SK-N-SH (cell line): ENCODE measurements around the gene CNPY2. TPM values are rescaled to one million over a fixed set of nuclear protein-coding genes. Genes with fewer than 3 reads are reported as not detected.

Experiments used
- CTCF ChIA-PET: fragments of 300-600, 350-600 bp; formaldehyde crosslinking; extraction: SDS; loops from one replicate; lab custom pipeline; 2021; lab: Yijun Ruan, JAX
- POLR2A ChIA-PET: fragments of 350-600 bp; sonication (Branson Sonifier 250); formaldehyde crosslinking; extraction: SDS; loops from one replicate; lab custom pipeline; 2020; ENCODE audit warnings: antibody characterized with exemption, inconsistent platforms; lab: Yijun Ruan, JAX
- DNase-seq: peaks from one replicate; pipeline ENCODE4 v3.0.0; 2012
- H2AFZ ChIP-seq: fragments of 200-600 bp; sonication (generic); 2 replicates; pipeline ENCODE4 v1.8.1; 2016; ENCODE audit warnings: antibody characterized with exemption, mild to moderate bottlenecking, low read depth
- H3F3A ChIP-seq: fragments of 200-600 bp; sonication (generic); replicated peaks from 2 replicates; pipeline ENCODE3; 2016; ENCODE audit warnings: antibody characterized with exemption, mild to moderate bottlenecking; ENCODE audit not compliant: insufficient read depth
- H3K27ac ChIP-seq, 2 experiments: fragments of 200-500 bp in 1 of 2; fragments of 200-600 bp in 1 of 2; sonication (Bioruptor generic) in 1 of 2; sonication (generic), shearing (Covaris generic) in 1 of 2; 2 replicates each; pipeline versions ENCODE4 v1.5.1 to v1.6.1; 2014 to 2016; ENCODE audit warnings: low read depth in 2 of 2, inconsistent platforms in 1 of 2, low read length in 1 of 2, mild to moderate bottlenecking in 1 of 2, mixed read lengths in 1 of 2
- H3K27me3 ChIP-seq: fragments of 200-600 bp; sonication (generic), shearing (Covaris generic); 2 replicates; pipeline ENCODE4 v1.6.1; 2016; ENCODE audit warnings: mixed run types; ENCODE audit not compliant: insufficient read depth
- H3K36me3 ChIP-seq, 2 experiments: fragments of 200-500 bp in 1 of 2; fragments of 200-600 bp in 1 of 2; sonication (Bioruptor generic) in 1 of 2; sonication (generic) in 1 of 2; replicated peaks in 1 of 2; 2 replicates each; pipeline versions ENCODE3 to v1.5.1; 2014 to 2016; ENCODE audit warnings: low read length in 1 of 2, mild to moderate bottlenecking in 1 of 2; ENCODE audit not compliant: insufficient read depth in 2 of 2, control insufficient read depth in 1 of 2
- H3K4me1 ChIP-seq, 2 experiments: fragments of 200-500 bp in 1 of 2; fragments of 200-600 bp in 1 of 2; sonication (Bioruptor generic) in 1 of 2; sonication (generic), shearing (Covaris generic) in 1 of 2; 2 replicates each; pipeline versions ENCODE4 v1.5.1 to v1.6.1; 2014 to 2016; ENCODE audit warnings: low read depth in 1 of 2, low read length in 1 of 2, mixed run types in 1 of 2; ENCODE audit not compliant: insufficient read depth in 2 of 2, control insufficient read depth in 1 of 2
- H3K4me2 ChIP-seq: fragments of 200-600 bp; sonication (generic), shearing (Covaris generic); 2 replicates; pipeline ENCODE4 v1.6.1; 2017; ENCODE audit warnings: mixed run types
- H3K4me3 ChIP-seq, 2 experiments: fragments of 200-500 bp in 1 of 2; fragments of 200-600 bp in 1 of 2; sonication (Bioruptor generic) in 1 of 2; sonication (generic), shearing (Covaris generic) in 1 of 2; 2 replicates each; pipeline versions ENCODE4 v1.5.1 to v1.8.1; 2014 to 2016; ENCODE audit warnings: low read depth in 2 of 2, inconsistent platforms in 1 of 2, low read length in 1 of 2, mild to moderate bottlenecking in 1 of 2, mixed read lengths in 1 of 2, moderate library complexity in 1 of 2
- H3K79me2 ChIP-seq: fragments of 200-600 bp; sonication (generic); 2 replicates; pipeline ENCODE4 v1.8.1; 2017; ENCODE audit warnings: mild to moderate bottlenecking; ENCODE audit not compliant: insufficient read depth
- H3K9ac ChIP-seq: fragments of 200-600 bp; sonication (generic); 2 replicates; pipeline ENCODE4 v1.6.1; 2017; ENCODE audit warnings: mixed run types
- H3K9me2 ChIP-seq: fragments of 200-600 bp; sonication (generic); 2 replicates; pipeline ENCODE4 v1.6.1; 2017; ENCODE audit warnings: mixed run types
- H3K9me3 ChIP-seq: fragments of 200-600 bp; sonication (generic); 2 replicates; pipeline ENCODE4 v1.6.1; 2017; ENCODE audit warnings: mixed run types, mild to moderate bottlenecking, moderate library complexity
- H4K20me1 ChIP-seq: fragments of 200-600 bp; sonication (generic); 2 replicates; pipeline ENCODE4 v1.6.1; 2017; ENCODE audit warnings: mild to moderate bottlenecking, mixed run types; ENCODE audit not compliant: insufficient read depth
- CHD2 ChIP-seq: fragments of 150-350 bp; IDR thresholded peaks from 2 replicates; pipeline ENCODE4 v1.6.1; 2018; ENCODE audit warnings: low read length; ENCODE audit not compliant: partially characterized antibody
- ELF1 ChIP-seq: IDR thresholded peaks from 2 replicates; pipeline ENCODE4 v1.4.0; 2012
- GATA2 ChIP-seq: sonication (generic); formaldehyde crosslinking; IDR thresholded peaks from 2 replicates; pipeline ENCODE4 v1.5.0; 2020; ENCODE audit warnings: mild to moderate bottlenecking, missing genetic modification reagents
- MXI1 ChIP-seq: IDR thresholded peaks from 2 replicates; pipeline ENCODE4 v1.6.1; 2012; ENCODE audit warnings: mild to moderate bottlenecking, low read depth, low read length, improper control_type of control experiment
- POLR2AphosphoS5 ChIP-seq: IDR thresholded peaks from 2 replicates; pipeline ENCODE4 v1.6.1; 2012; ENCODE audit warnings: low read depth, low read length
- RAD21 ChIP-seq: IDR thresholded peaks from 2 replicates; pipeline ENCODE4 v1.6.1; 2012; ENCODE audit warnings: mild to moderate bottlenecking, low read length
- RXRA ChIP-seq: IDR thresholded peaks from 2 replicates; pipeline ENCODE4 v1.4.0; 2012; ENCODE audit warnings: low read depth, mild to moderate bottlenecking, borderline replicate concordance
- SIN3A ChIP-seq: IDR thresholded peaks from 2 replicates; pipeline ENCODE4 v1.6.1; 2012; ENCODE audit warnings: low read depth, mild to moderate bottlenecking, low read length, moderate library complexity, borderline replicate concordance
- TCF12 ChIP-seq: IDR thresholded peaks from 2 replicates; pipeline ENCODE4 v1.4.0; 2012
- USF1 ChIP-seq: IDR thresholded peaks from 2 replicates; pipeline ENCODE4 v1.4.0; 2012; ENCODE audit warnings: low read depth, borderline replicate concordance
- ZBTB33 ChIP-seq: IDR thresholded peaks from 2 replicates; pipeline ENCODE4 v1.4.0; 2012; ENCODE audit warnings: low read depth, borderline replicate concordance
- WGBS: methylation state at CpG from one replicate; pipeline ENCODE4 v1.1.6; 2017; ENCODE audit warnings: low lambda C conversion rate; 5-methylcytosine and 5-hydroxymethylcytosine counted together
- polyA plus RNA-seq, 3 experiments: library from polyadenylated mRNA; depleted of rRNA; stranded (reverse); fragments of >200 nt; gene quantifications; 2 replicates each; pipeline ENCODE4 v1.2.3, GENCODE V29; 2012
- TF ChIP-seq, protein P1 (sequence below): IDR thresholded peaks from 2 replicates; pipeline ENCODE4 v1.4.0; 2012; ENCODE audit warnings: low read depth
- TF ChIP-seq, protein P2 (sequence below): IDR thresholded peaks from 2 replicates; pipeline ENCODE4 v1.6.1; 2012; ENCODE audit warnings: mild to moderate bottlenecking, low read depth, low read length, moderate library complexity

Gene CNPY2
- polyA plus RNA-seq, 1 of the 3 experiments (the other 2 are of a cell fraction), result 191 TPM

DNA sequence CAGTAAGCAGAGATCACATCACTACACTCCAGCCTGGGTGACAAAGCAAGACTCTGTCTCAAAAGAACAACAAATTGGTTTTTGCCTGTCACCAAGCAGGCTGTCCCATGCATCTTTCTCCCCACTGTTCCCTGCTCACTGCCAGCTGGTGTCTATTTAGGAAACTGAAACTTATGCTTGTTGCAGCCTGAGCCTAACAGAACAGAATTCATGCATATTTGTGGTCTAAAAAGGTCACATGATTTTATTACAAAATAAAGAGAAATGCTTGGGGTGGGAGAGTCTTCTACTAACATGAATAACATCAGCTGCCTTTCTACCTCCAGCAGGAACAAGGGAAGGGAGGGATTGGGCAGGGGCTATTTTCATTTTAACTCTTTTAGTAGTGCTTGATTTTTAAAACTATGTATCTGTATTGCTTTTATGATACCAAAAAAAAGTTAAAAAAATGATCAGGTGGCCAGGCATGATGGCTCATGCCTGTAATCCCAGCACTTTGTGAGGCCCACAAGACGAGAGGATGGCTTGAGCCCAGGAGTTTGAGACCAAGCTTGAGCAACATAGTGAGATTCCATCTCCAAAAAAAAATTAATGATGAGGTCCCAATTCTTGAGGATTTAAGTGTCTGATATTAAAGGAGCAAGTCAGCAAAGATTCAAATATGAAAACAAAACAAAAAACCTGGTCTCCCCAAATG, 43.2 kb upstream of the CNPY2 start:
- Histone ChIP-seq H3K4me2 (peak overlapping the region; percentile 84), H3K27ac (peak overlapping the region; percentile 76 to 77), H3K9ac (peak overlapping the region; percentile 80), H3F3A (peaks cover 6% of the 10 kb centered on the region), H3K4me3 (peak overlapping the region; percentile 81 to 82), H3K9me2 (no peaks in the 10 kb centered on the region), H3K4me1 (peaks cover 0 to 9% of the 10 kb centered on the region in 2 experiments; a peak in 1 of 4 replicates), H3K27me3 (no peaks in the 10 kb centered on the region), H4K20me1 (no peaks in the 10 kb centered on the region; the same call in 1 of the 2 replicates), H2AFZ (peak overlapping the region; percentile 33; the same call in 1 of the 2 replicates), H3K36me3 (peaks cover 26 to 27% of the 10 kb centered on the region in 2 experiments), H3K9me3 (no peaks in the 10 kb centered on the region), H3K79me2 (peaks cover 29% of the 10 kb centered on the region)
- peak; percentile 68; the same call in 1 of the 2 replicates for TF ChIP-seq USF1
- TF ChIP-seq SIN3A, result no peak
- 0 out of 2 replicates have a peak, but pooled peaks have one; percentile 25 for TF ChIP-seq POLR2AphosphoS5
- TF ChIP-seq ELF1, result no peak
- TF ChIP-seq TCF12, result peak; percentile 36; the same call in 1 of the 2 replicates
- no peak for TF ChIP-seq RXRA
- 23% methylated on average over 1 of the region's 1 CpG for WGBS
- CTCF ChIA-PET, result interaction anchor here (1.0 to 1.9 kb wide), 7 partner anchors 8 to 170 kb away, joined by 3 to 7 read pairs (median 5); partner anchors contain the start of genes ANKRD52, CNPY2, RNF41 and SMARCC2
- DNase-seq, result no peak
- POLR2A ChIA-PET, result interaction anchor here (1.4 to 2.9 kb wide), 6 partner anchors 26 to 255 kb away, joined by 4 to 26 read pairs (median 6); partner anchors contain the start of genes COQ10A, PA2G4, PAN2 and TIMELESS

DNA sequence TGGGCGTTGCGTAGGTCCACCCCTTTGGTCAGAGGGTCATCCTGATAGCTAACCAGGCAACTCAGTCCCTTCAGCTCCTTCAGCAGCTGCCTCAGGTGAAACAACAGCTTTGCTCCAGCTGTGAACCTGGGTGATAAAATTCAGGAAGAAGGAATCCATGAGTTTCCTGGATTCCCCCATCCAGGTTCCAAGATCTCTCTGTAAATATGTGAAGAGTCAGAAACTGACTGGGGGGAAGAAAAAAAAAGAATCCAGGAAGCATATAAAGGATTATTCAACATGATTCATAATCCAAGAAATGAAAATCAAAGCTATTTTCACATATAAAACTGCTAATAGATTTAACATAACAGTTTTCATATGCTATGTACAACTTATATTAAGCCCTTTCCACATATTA, 35.5 kb upstream of the CNPY2 start:
- TF ChIP-seq CHD2 (no peak), RAD21 (no peak)
- TF ChIP-seq, all 33 proteins: peak for 0
- Histone ChIP-seq H3K27me3 (no peaks in the 10 kb centered on the region), H3K4me3 (no peak overlapping the region), H3K9me2 (no peaks in the 10 kb centered on the region), H3F3A (no peaks in the 10 kb centered on the region), H3K79me2 (no peaks in the 10 kb centered on the region), H2AFZ (no peak overlapping the region), H3K36me3 (peaks cover 69 to 74% of the 10 kb centered on the region in 2 experiments), H3K4me2 (no peak overlapping the region), H3K9me3 (no peaks in the 10 kb centered on the region), H4K20me1 (no peaks in the 10 kb centered on the region), H3K4me1 (no peaks in the 10 kb centered on the region), H3K9ac (no peak overlapping the region), H3K27ac (no peak overlapping the region)
- POLR2A ChIA-PET, result interaction anchor here (1.0 kb wide), 1 partner anchor 35 kb away, joined by 3 read pairs; no protein-coding TSS in a partner anchor
- no peak for DNase-seq
- CTCF ChIA-PET, result interaction anchor here (0.6 to 1.8 kb wide), 4 partner anchors 8 to 232 kb away, joined by 3 to 7 read pairs (median 4); partner anchors contain the start of genes PAN2 and STAT2
- 100% methylated on average over 2 of the region's 2 CpGs for WGBS

DNA sequence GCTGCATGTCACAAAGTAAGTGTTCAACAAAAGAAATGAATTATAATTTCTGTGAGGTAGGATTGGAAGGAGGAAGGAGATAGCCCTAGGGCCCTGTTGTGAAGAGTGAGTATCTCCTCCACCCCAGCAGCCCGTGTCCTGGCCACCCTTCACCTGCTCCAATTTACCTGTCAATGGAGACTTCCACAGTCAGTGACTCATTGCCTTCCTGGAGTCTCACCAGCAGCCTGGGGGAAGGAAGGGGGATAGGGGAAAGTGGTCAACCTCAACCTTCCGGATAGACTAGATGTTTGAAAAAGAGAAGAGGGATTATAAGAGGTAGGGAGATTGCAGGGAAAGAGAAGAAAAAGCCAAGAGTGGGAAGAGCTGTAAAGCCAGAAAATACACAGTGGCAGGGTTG, 34.9 kb upstream of the CNPY2 start:
- Histone ChIP-seq H3K36me3 (peaks cover 68 to 69% of the 10 kb centered on the region in 2 experiments), H3K79me2 (no peaks in the 10 kb centered on the region), H3K4me1 (no peaks in the 10 kb centered on the region), H3K9me2 (no peaks in the 10 kb centered on the region), H3F3A (no peaks in the 10 kb centered on the region), H4K20me1 (no peaks in the 10 kb centered on the region), H3K27ac (no peak overlapping the region), H3K4me2 (no peak overlapping the region), H3K27me3 (no peaks in the 10 kb centered on the region), H2AFZ (no peak overlapping the region), H3K4me3 (no peak overlapping the region), H3K9ac (no peak overlapping the region), H3K9me3 (no peaks in the 10 kb centered on the region)
- CTCF ChIA-PET, result interaction anchor here (1.8 kb wide), 1 partner anchor 9 kb away, joined by 7 read pairs; the partner anchor contains the start of gene STAT2
- POLR2A ChIA-PET, result no interaction called here
- DNase-seq, result no peak
- WGBS, result 84% methylated on average over 2 of the region's 2 CpGs
- TF ChIP-seq RAD21, result no peak
- TF ChIP-seq MXI1, result no peak
- no peak for TF ChIP-seq ZBTB33
- TF ChIP-seq, protein P1, sequence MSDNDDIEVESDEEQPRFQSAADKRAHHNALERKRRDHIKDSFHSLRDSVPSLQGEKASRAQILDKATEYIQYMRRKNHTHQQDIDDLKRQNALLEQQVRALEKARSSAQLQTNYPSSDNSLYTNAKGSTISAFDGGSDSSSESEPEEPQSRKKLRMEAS, result no peak
- TF ChIP-seq, protein P2, sequence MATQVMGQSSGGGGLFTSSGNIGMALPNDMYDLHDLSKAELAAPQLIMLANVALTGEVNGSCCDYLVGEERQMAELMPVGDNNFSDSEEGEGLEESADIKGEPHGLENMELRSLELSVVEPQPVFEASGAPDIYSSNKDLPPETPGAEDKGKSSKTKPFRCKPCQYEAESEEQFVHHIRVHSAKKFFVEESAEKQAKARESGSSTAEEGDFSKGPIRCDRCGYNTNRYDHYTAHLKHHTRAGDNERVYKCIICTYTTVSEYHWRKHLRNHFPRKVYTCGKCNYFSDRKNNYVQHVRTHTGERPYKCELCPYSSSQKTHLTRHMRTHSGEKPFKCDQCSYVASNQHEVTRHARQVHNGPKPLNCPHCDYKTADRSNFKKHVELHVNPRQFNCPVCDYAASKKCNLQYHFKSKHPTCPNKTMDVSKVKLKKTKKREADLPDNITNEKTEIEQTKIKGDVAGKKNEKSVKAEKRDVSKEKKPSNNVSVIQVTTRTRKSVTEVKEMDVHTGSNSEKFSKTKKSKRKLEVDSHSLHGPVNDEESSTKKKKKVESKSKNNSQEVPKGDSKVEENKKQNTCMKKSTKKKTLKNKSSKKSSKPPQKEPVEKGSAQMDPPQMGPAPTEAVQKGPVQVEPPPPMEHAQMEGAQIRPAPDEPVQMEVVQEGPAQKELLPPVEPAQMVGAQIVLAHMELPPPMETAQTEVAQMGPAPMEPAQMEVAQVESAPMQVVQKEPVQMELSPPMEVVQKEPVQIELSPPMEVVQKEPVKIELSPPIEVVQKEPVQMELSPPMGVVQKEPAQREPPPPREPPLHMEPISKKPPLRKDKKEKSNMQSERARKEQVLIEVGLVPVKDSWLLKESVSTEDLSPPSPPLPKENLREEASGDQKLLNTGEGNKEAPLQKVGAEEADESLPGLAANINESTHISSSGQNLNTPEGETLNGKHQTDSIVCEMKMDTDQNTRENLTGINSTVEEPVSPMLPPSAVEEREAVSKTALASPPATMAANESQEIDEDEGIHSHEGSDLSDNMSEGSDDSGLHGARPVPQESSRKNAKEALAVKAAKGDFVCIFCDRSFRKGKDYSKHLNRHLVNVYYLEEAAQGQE, result no peak
- TF ChIP-seq GATA2, result no peak
